OCI-LY7 (cell line): Measurements from ENCODE around the gene WNT3A. TPM values are rescaled to one million over a fixed set of nuclear protein-coding genes. Genes with fewer than 3 reads are reported as not detected.

Experiments
- BruUV-seq: library from RNA; stranded (reverse); fragments of 400-500 nt; replicated peaks from 2 replicates; lab custom pipeline; 2021; lab: Mats Ljungman, UMichigan
- CTCF ChIA-PET: fragments of 300-600 bp; sonication (Branson Sonifier 250); formaldehyde crosslinking; loops from one replicate; lab custom pipeline; 2022; ENCODE audit warnings: antibody characterized with exemption; ENCODE audit not compliant: unreplicated experiment; lab: Charles Lee
- POLR2A ChIA-PET: fragments of 300-600 bp; sonication (Branson Sonifier 250); formaldehyde crosslinking; loops from one replicate; lab custom pipeline; 2022; ENCODE audit warnings: antibody characterized with exemption; lab: Charles Lee
- DNase-seq: peaks from one replicate; pipeline ENCODE4 v3.0.0-alpha.2; 2015; ENCODE audit warnings: low spot score
- H2AFZ ChIP-seq: fragments of 200-600 bp; sonication (generic), shearing (Covaris generic); 2 replicates; pipeline ENCODE4 v1.6.1; 2014; ENCODE audit warnings: mild to moderate bottlenecking, antibody characterized with exemption, low read length, moderate library complexity
- H3K27ac ChIP-seq: fragments of 200-600 bp; sonication (generic); 2 replicates; pipeline ENCODE4 v1.5.1; 2014; ENCODE audit warnings: mixed run types, low read depth, mild to moderate bottlenecking, moderate library complexity, low read length, inconsistent platforms; ENCODE audit not compliant: poor library complexity, severe bottlenecking
- H3K36me3 ChIP-seq: fragments of 200-600 bp; sonication (generic); 2 replicates; pipeline ENCODE4 v1.6.1; 2014; ENCODE audit warnings: mild to moderate bottlenecking, antibody characterized with exemption, low read length, moderate library complexity, mixed read lengths; ENCODE audit not compliant: insufficient read depth
- H3K4me1 ChIP-seq: fragments of 200-600 bp; sonication (generic); 2 replicates; pipeline ENCODE4 v1.5.1; 2014; ENCODE audit warnings: mild to moderate bottlenecking, low read length; ENCODE audit not compliant: insufficient read depth, poor library complexity, severe bottlenecking
- H3K4me2 ChIP-seq: fragments of 200-600 bp; sonication (generic); 2 replicates; pipeline ENCODE4 v1.6.1; 2014; ENCODE audit warnings: mild to moderate bottlenecking, low read length
- H3K4me3 ChIP-seq: fragments of 200-600 bp; sonication (generic); 2 replicates; pipeline ENCODE4 v1.5.1; 2014; ENCODE audit warnings: mild to moderate bottlenecking, low read depth, low read length; ENCODE audit not compliant: poor library complexity, severe bottlenecking
- H3K79me2 ChIP-seq: fragments of 200-600 bp; sonication (generic); 2 replicates; pipeline ENCODE4 v1.6.1; 2016; ENCODE audit warnings: low read depth, mild to moderate bottlenecking, low read length, moderate library complexity, mixed read lengths; ENCODE audit not compliant: insufficient read depth
- H3K9me2 ChIP-seq: fragments of 200-600 bp; sonication (generic); 2 replicates; pipeline ENCODE4 v1.6.1; 2016; ENCODE audit warnings: mild to moderate bottlenecking, low read length, mixed read lengths; ENCODE audit not compliant: insufficient read depth
- H3K9me3 ChIP-seq: fragments of 200-600 bp; sonication (generic); 2 replicates; pipeline ENCODE4 v1.6.1; 2014; ENCODE audit warnings: mild to moderate bottlenecking, mixed run types, low read length, mixed read lengths
- H4K20me1 ChIP-seq: fragments of 200-600 bp; sonication (generic); 2 replicates; pipeline ENCODE4 v1.6.1; 2014; ENCODE audit warnings: mild to moderate bottlenecking, antibody characterized with exemption, low read length, moderate library complexity, mixed read lengths; ENCODE audit not compliant: insufficient read depth
- EZH2phosphoT487 ChIP-seq: fragments of 200-600 bp; sonication (generic); IDR thresholded peaks from 2 replicates; pipeline ENCODE4 v1.6.1; 2018; ENCODE audit warnings: low read depth, borderline replicate concordance, mild to moderate bottlenecking, mixed run types, antibody characterized with exemption, low read length, moderate library complexity, mixed read lengths
- intact Hi-C: fragments of 100-400 bp; cut with micrococcal nuclease; formaldehyde crosslinking; loops from one replicate; pipeline ENCODE4 v1.10.0; 2022; ENCODE audit not compliant: unreplicated experiment
- total RNA-seq, 2 experiments: library from RNA; depleted of rRNA in 1 of 2; stranded (reverse); fragments of >200 nt in 1 of 2; shearing (Covaris generic) in 1 of 2; gene quantifications; 2 replicates each; pipeline ENCODE4 v1.2.3, GENCODE V29; 2014 to 2022
- TF ChIP-seq, protein P1 (sequence below): fragments of 200-600 bp; sonication (generic); conservative IDR thresholded peaks from 2 replicates; pipeline ENCODE4 v1.5.1; 2014; ENCODE audit warnings: mild to moderate bottlenecking, antibody characterized with exemption, low read length, moderate library complexity, mixed read lengths

Gene WNT3A
- total RNA-seq, 2 experiments from 2014 or later, result not detected

DNA sequence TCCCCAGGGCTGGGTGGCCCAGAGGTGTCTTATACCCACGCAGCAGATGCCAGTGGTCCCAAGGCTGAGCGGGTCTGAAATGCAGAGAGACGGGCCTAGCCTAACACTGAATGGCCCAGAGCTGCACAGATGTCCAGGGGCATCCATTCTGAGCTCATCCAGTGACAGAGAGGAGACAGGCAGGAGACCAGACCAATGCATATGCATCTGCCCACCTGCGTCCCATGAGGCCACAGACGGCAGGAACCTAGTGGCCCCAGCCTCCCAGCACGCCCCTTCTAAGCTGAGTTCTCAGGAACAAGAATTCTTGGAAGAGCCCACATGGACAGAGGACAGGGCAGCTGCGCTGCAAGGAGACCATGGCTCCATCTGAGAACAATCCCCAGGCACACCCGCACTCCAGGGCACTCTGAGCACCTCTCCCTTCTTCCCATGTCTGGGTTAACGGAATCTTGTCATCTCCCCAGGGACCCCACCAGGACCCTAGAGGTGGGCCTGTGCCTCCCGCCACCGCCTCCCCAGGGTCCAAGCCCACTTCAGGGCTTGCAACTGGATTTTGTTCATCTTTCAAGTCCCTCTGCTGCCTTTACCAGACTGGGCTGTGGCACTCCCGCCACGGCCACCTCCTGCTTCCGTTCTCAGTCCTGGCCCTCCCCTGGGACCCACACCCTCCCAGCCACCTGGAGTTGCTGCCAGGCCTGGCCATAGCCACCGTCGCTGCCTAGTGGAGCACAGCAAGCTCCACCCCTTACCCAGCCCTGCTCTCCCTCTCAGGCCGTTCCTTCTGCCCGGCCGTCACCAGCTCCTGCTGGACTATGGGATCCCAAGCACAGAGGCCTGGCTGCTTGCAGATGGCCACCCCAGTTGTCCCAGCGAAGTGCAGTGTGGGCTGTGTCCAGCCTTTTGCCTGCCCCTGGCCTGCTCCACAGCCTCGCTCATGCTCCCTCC lies 3.3 kb downstream of the WNT3A start:
- Histone ChIP-seq H4K20me1 (no peaks in the 10 kb centered on the region), H3K4me3 (peak overlapping the region; percentile 35), H3K9me3 (no peaks in the 10 kb centered on the region), H2AFZ (peak overlapping the region; percentile 53; the same call in 1 of the 2 replicates), H3K4me2 (peak overlapping the region; percentile 56), H3K79me2 (no peaks in the 10 kb centered on the region), H3K27ac (no peak overlapping the region), H3K4me1 (peaks cover 20% of the 10 kb centered on the region), H3K9me2 (no peaks in the 10 kb centered on the region), H3K36me3 (no peaks in the 10 kb centered on the region)
- CTCF ChIA-PET, result interaction anchor here (1.1 kb wide), 2 partner anchors 11 to 247 kb away, joined by 3 to 4 read pairs; no protein-coding TSS in a partner anchor
- TF ChIP-seq, protein P1, sequence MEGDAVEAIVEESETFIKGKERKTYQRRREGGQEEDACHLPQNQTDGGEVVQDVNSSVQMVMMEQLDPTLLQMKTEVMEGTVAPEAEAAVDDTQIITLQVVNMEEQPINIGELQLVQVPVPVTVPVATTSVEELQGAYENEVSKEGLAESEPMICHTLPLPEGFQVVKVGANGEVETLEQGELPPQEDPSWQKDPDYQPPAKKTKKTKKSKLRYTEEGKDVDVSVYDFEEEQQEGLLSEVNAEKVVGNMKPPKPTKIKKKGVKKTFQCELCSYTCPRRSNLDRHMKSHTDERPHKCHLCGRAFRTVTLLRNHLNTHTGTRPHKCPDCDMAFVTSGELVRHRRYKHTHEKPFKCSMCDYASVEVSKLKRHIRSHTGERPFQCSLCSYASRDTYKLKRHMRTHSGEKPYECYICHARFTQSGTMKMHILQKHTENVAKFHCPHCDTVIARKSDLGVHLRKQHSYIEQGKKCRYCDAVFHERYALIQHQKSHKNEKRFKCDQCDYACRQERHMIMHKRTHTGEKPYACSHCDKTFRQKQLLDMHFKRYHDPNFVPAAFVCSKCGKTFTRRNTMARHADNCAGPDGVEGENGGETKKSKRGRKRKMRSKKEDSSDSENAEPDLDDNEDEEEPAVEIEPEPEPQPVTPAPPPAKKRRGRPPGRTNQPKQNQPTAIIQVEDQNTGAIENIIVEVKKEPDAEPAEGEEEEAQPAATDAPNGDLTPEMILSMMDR, result no peak
- TF ChIP-seq EZH2phosphoT487, result no peak
- no TSS peak for BruUV-seq
- intact Hi-C loops, result no loop called here
- POLR2A ChIA-PET, result interaction anchor here (1.1 kb wide), 1 partner anchor 15 kb away, joined by 3 read pairs; no protein-coding TSS in a partner anchor
- DNase-seq, result peak; percentile 69

DNA sequence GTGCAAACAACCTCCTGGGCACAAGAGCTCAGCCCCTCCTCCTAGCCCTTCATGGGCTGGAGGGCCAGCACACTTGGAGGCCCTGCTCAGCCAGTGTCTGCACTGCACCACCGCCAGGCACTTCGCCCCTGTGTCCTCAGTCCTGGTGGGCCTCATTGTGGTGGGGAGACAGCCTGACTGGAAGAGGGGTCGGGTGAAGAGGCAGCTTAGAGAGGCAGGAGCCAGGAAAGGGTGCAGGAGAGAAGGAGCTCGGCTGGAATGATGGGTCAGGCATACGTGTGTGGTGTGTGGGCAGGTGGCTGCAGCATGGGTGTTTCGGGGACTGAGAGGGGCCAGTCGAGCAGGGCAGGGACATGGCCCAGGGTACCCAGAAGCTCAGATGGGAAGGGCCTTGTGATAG lies 4.1 kb downstream of the WNT3A start:
- H3K79me2 ChIP-seq, result no peaks in the 10 kb centered on the region

More for the DNA sequence above, 4.1 kb downstream of the WNT3A start:
- H3K9me3 ChIP-seq, result no peaks in the 10 kb centered on the region
- H3K4me3 ChIP-seq, result no peak overlapping the region
- BruUV-seq, result no TSS peak
- ChIA-PET CTCF (interaction anchor here (1.1 kb wide), 2 partner anchors 11 to 248 kb away, joined by 3 to 4 read pairs; no protein-coding TSS in a partner anchor), POLR2A (interaction anchor here (1.1 kb wide), 1 partner anchor 14 kb away, joined by 3 read pairs; no protein-coding TSS in a partner anchor)
- DNase-seq, result no peak
- H3K4me1 ChIP-seq, result peaks cover 20% of the 10 kb centered on the region
- no peak overlapping the region for H2AFZ ChIP-seq
- intact Hi-C loops, result no loop called here
- H3K9me2 ChIP-seq, result no peaks in the 10 kb centered on the region
- no peaks in the 10 kb centered on the region for H3K36me3 ChIP-seq
- H3K27ac ChIP-seq, result no peak overlapping the region
- TF ChIP-seq EZH2phosphoT487, result no peak
- TF ChIP-seq, protein P1, result no peak
- no peak overlapping the region for H3K4me2 ChIP-seq
- H4K20me1 ChIP-seq, result no peaks in the 10 kb centered on the region
